Measurements from ENCODE around the gene POLE4. TPM values are rescaled to one million over a fixed set of nuclear protein-coding genes. Genes with fewer than 3 reads are reported as not detected.

The POLE4 gene
- total and polyA plus RNA-seq, 9 of the 15 experiments (the other 6 are each of a cell fraction or from before 2014, with no cell fraction given): 25.7 to 73.7 (median 57.3) TPM

DNA sequence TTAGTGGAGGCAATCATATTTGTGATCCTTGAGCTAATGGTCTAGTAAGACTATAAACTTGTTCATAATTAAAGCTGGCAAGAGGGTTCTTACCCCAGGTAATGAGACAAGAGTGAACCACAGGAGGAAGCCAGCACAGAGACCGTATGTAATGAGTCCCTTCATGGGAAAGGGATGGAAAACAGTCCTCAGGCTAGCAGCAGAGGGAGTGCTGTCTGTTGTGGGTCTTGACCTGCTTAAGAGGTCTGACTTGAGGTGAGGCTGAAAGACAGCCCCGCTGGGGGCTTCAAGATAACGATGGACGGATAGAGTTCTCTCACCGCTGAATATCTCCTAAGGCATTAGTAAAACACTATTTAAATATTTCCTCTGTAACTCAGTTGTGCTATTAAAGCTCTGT is 16.2 kb upstream of the POLE4 start (continued):
- TF ChIP-seq, protein P1, sequence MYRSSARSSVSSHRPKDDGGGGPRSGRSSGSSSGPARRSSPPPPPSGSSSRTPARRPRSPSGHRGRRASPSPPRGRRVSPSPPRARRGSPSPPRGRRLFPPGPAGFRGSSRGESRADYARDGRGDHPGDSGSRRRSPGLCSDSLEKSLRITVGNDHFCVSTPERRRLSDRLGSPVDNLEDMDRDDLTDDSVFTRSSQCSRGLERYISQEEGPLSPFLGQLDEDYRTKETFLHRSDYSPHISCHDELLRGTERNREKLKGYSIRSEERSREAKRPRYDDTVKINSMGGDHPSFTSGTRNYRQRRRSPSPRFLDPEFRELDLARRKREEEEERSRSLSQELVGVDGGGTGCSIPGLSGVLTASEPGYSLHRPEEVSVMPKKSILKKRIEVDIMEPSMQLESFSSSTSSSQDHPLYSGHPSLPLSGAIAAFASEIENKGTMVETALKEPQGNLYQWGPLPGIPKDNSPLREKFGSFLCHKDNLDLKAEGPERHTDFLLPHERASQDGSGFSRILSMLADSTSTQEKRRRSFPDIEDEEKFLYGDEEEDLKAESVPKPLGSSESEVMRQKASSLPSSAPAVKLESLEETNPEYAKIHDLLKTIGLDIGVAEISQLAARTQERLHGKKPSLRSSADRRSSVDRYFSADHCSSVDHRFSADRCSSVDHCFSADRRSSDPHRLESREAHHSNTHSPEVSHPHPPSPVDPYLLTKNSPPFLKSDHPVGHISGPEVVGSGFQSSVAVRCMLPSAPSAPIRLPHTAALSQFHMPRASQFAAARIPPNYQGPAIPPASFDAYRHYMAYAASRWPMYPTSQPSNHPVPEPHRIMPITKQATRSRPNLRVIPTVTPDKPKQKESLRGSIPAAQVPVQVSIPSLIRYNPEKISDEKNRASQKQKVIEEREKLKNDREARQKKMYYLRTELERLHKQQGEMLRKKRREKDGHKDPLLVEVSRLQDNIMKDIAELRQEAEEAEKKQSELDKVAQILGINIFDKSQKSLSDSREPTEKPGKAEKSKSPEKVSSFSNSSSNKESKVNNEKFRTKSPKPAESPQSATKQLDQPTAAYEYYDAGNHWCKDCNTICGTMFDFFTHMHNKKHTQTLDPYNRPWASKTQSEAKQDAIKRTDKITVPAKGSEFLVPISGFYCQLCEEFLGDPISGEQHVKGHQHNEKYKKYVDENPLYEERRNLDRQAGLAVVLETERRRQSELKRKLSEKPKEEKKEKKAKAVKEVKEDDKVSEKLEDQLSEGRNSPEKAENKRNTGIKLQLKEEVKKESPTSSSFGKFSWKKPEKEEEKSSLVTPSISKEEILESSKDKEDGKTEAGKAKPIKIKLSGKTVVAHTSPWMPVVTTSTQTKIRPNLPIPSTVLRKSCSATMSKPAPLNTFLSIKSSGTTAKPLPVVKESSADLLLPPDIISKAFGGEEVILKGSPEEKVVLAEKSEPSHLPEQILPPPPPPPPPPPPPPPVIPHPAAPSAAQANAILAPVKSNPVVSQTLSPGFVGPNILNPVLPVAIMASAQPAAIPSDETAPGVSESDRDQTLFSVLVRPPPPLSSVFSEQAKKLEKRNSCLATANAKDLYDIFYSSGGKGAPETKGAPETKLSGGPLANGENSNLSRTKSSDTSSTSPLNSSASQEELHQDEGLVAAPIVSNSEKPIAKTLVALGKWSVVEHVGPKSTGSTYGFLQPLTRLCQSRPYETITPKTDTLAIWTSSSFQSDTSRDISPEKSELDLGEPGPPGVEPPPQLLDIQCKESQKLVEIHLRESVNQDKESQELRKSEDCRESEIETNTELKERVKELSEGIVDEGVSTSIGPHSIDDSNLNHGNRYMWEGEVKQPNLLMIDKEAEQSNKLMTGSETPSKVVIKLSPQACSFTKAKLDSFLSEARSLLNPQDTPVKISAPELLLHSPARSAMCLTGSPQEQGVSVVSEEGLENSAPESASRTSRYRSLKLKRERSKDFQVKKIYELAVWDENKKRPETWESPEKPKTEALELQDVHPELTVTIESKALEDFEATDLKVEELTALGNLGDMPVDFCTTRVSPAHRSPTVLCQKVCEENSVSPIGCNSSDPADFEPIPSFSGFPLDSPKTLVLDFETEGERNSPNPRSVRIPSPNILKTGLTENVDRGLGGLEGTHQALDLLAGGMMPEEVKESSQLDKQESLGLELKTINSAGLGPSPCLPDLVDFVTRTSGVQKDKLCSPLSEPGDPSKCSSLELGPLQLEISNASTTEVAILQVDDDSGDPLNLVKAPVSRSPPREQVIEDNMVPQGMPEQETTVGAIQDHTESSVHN (IDR thresholded peaks at IDR 0.05; ENCODE audit: borderline replicate concordance in 1 of 2, low read depth in 1 of 2): no peak
- no peak for TF ChIP-seq SRF (CRISPR knock-in tag; IDR thresholded peaks at IDR 0.05)
- no peak for TF ChIP-seq SNIP1 (IDR thresholded peaks at IDR 0.05; ENCODE audit: low read depth)

Data from K562 (cell line).